Measurements from ENCODE around the gene RIMBP2.
"Not testable (repeated sequence)": the region's sequence is repeated elsewhere in the genome, so short reads cannot be mapped to it uniquely, and the experiment has no call there.

Gene RIMBP2

GRCh38 chr12:130595566-130595965 is 120.5 kb downstream of the RIMBP2 start:
- DNase-seq (ENCODE audit: low spot score): no peak

- no peak for DNase-seq (ENCODE audit: low spot score)
These were observed 123.0 kb downstream of the RIMBP2 start for GRCh38 chr12:130593056-130593455.

DNA sequence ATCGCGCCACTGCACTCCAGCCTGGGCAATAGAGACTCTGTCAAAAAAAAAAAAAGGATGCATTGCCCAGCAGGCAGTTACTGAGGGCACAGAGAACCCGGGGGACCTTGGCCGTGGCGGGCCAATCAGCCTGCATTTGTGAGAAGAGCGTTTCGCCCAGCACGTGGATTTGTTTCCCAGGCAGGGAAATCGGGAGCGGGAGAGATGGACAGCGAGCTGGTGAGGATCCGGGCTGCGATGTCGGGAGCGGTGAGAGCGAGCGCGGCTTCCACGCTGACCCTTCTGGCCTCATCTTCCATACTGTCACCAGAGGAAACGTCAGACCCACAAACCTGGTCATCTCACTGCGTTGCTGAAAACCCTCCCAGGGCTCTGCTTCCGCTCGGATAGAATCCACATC is 123.5 kb downstream of the RIMBP2 start:
- no peak for DNase-seq (ENCODE audit: low spot score)

GRCh38 chr12:130591736-130592135 is 124.4 kb downstream of the RIMBP2 start:
- no peak for DNase-seq (ENCODE audit: low spot score)

GRCh38 chr12:130590685-130591084 is 125.4 kb downstream of the RIMBP2 start:
- no peak for DNase-seq (ENCODE audit: low spot score)

DNA sequence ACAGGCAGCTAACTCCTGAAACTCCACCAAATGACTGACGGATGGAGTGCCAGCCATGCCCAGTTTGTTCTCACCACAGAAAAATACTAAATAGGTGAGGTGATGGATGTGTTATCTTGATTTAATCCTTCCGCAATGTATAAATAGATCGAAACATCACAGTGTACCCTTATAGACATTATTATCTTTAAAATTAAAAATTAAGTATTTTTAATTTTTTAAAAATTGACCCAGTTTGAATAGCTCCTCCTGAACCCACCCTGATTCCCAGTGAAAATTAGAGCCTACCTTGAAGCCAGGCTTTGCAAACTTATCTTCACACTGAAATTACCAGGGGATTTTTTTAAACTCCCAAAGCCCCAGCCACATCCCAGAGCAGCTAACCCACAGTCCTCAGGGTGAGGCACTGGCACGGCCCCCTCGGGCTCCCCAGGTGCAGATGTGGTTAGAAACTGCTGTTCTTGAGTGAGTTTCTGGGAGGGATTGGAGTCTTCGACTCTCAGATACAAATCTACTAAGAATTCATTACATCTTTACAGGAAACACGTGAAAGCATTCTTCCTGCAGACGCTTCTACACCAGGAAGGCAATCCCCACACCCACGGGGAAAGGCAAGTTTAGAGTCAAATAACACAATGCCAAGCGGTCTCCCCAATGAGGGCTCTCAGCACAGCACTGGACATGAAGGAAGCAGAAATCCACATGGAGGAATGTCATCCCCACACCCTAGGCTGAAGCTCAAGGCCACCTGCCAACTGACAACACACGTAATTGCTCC is 126.4 kb downstream of the RIMBP2 start:
- DNase-seq (ENCODE audit: low spot score): no peak

DNA sequence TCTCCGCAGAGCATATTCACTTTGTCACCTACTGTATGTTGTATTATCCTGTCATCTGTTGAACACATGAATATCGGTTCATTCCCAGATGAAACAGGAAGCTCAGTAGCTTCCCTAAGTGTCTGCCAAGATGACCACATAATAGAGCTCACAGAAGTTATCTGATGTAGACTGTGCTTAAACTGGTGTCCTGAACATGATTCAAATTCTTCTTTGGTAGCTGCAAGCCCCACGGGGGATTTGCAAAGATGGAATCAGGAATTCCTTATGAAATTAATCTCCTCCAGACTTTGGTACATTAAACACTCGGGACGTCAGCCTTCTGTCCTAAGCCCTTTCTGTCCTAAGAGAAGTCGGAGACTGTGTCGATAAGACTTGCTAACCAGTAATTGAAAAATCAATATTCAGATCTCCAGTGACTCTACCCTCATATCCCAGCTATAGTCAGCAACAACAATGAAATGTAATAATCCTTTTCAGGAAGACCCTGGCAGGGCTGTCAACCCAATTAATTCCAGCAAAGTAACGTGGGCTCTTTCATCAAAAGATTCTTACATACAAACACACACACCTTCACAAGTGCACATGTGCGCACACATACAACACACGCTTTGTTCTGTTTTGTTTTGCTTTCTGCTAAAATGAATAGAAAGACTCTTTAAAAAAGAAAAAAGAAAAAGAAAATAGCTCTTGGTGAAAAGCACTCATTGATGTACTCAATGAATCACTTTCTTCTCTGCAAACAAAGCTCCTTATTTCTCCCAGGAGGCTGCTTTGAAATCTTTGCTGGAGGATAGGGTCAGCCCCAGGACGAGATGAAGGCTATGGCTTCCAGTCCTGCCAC is 127.2 kb downstream of the RIMBP2 start:
- no peak for DNase-seq (ENCODE audit: low spot score)

DNA sequence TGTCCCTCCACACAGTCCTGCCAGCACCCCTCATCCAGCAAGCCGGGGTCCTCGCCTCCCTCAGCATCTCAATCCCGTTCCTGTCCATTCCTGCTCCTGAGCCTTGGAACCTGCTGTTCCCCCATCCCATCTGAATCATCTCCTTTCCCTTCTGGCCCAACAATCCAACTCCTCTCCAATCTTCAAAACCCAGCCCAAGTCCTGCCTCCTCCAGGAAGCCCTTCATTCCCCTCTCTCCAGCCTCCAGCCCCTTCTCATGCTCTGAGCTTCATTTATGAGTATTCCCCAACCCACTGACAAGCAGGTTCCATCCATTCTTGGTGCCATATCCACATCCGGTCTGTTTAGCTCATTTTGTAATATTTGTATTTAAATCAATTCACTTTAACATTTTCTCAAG is 128.1 kb downstream of the RIMBP2 start:
- DNase-seq (ENCODE audit: low spot score): no peak

DNA sequence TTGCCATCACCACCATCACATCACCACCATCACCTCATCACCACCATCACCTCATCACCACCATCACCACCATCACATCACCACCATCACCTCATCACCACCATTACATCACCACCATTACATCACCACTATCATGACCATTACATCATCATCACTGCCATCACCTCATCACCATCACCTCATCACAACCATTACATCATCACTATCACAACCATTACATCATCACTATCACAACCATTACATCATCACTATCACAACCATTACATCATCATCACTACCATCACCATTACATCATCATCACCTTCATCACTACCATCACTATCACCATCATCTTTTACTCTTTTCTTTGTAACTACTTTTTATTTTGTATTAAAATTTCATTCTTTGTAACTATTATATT is 131.6 kb downstream of the RIMBP2 start:
- DNase-seq (ENCODE audit: low spot score): not testable (repeated sequence)

- no peak for DNase-seq (ENCODE audit: low spot score)
These were observed 132.3 kb downstream of the RIMBP2 start for GRCh38 chr12:130583800-130584199.

- no peak for DNase-seq (ENCODE audit: low spot score)
These were observed 132.8 kb downstream of the RIMBP2 start for GRCh38 chr12:130583317-130583716.

- DNase-seq (ENCODE audit: low spot score): no peak
These were observed 133.8 kb downstream of the RIMBP2 start for GRCh38 chr12:130582286-130582685.

GRCh38 chr12:130581782-130582181 is 134.3 kb downstream of the RIMBP2 start:
- DNase-seq (ENCODE audit: low spot score): no peak

GRCh38 chr12:130579231-130579630 is 136.9 kb downstream of the RIMBP2 start:
- DNase-seq (ENCODE audit: low spot score): no peak

- no peak for DNase-seq (ENCODE audit: low spot score)
These were observed 138.7 kb downstream of the RIMBP2 start for GRCh38 chr12:130577351-130577750.

- no peak for DNase-seq (ENCODE audit: low spot score)
These were observed 139.7 kb downstream of the RIMBP2 start for GRCh38 chr12:130576371-130576816.

GRCh38 chr12:130574402-130574801 is 141.7 kb downstream of the RIMBP2 start:
- DNase-seq (ENCODE audit: low spot score): no peak

DNA sequence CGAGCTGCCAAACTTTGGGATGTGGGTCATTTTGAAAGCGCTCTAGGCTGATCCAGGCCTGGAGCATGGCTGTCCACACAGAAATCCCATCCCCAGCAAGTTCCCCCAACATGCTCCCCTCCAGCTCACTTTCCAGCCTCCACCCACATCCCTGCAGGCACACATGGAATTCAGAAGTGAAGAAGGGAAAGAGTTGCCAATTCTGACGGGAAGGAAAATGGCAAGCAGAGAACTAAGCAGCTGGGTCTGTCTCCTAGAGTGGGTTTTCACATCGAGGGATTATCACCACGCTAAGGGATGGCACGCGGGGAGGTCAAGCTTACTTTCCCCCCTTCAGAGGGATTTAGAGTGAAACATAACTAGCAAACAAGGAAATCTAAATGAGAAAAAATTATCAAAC is 142.3 kb downstream of the RIMBP2 start:
- DNase-seq (ENCODE audit: low spot score): no peak

- no peak for DNase-seq (ENCODE audit: low spot score)
These were observed 142.9 kb downstream of the RIMBP2 start for GRCh38 chr12:130573235-130573634.

GRCh38 chr12:130572553-130572952 is 143.5 kb downstream of the RIMBP2 start:
- DNase-seq (ENCODE audit: low spot score): no peak

DNA sequence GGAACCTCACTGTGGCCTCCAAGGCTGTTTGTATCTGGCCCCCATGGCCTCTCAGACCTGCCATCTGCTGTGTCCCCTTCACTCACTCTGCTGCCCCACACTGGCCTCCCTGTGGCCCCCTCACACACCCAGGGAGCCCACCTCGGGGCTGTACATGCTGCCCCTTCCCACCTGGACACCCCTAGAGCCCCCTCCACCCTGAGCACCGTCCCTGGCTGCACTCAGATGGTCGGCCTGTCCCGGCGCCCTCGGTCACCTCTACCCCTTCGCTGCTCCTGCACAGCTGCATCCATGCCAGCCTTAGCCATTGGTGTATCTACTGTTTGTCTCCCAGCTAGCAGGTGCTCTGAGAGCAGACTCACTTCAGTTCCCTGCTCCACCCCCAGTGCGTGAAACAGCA is 144.4 kb downstream of the RIMBP2 start:
- DNase-seq (ENCODE audit: low spot score): no peak

DNA sequence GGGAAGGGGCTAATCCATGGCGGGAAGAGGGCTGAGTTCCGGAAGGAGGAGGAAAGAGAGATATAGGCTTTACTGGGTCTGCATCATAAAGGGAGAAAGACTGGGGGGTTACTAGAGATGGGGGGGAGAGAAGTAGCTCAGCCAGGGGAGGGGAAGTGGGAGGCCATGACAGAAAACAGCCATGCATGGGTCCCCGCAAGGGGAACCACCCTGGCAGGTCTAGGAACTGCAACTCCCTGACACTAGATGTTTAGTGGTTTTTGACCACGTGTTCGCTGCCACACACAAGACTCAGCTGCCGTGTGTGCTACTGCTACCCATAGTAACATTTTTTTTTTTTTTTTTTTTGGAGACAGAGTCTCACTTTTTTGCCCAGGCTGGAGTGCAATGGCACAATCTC is 145.0 kb downstream of the RIMBP2 start:
- DNase-seq (ENCODE audit: low spot score): no peak

DNA sequence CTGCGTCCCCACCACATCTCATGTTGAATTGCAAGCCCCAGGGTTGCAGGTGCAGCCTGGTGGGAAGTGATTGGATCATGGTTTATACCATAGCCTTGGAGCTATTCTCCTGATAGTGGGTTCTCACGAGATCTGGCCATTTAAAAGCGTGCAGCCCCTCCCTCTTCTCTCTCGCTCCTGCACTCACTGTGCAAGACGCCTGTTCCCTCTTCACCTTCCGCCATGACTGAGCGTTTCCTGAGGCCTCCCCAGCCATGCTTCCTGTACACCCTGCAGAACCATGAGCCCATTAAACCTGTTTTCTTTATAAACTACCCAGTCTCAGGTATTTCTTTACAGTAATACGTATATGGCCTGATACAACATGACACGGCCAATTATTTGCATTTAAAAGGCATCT is 146.6 kb downstream of the RIMBP2 start:
- no peak for DNase-seq (ENCODE audit: low spot score)
